ENCODE results near the gene C7orf57. TPM values are rescaled to one million over a fixed set of nuclear protein-coding genes. Genes with fewer than 3 reads are reported as not detected.

Gene C7orf57
- total and polyA plus RNA-seq, 10 of the 15 experiments (the other 5 are each of a cell fraction or from before 2014, with no cell fraction given) = 0.04 to 0.21 (median 0.10) TPM; not detected in 5

DNA sequence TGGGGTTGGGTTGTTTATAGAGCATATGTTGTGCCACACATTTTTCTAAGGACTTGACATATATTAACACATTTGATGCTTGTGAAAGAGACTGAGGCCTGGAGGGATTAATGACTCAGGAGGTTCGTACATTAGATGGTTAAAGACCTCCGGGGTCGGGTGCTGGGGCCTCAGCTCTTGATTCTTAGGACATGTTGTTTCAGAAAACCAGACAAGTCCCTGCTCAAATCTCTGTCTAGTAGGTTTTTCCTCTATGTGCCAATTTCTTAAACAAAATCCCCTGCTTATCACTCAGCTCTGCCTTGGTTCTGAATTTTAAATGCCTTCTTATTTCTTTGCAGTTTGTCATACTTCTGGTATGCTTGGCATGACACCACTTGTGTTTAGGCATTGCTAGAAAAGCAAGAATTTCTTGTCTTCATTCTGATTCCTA lies 59.5 kb downstream of the C7orf57 start:
- RAD21 ChIA-PET (ENCODE audit: unreplicated experiment) = interaction anchor here (1.1 kb wide), 1 partner anchor 150 kb away, joined by 3 read pairs; no protein-coding TSS in a partner anchor
- BruUV-seq (replicated peaks) = no TSS peak
- H3K9me3 ChIP-seq (replicated peaks; ENCODE audit: control insufficient read depth, insufficient read depth, low read length) = no peaks in the 10 kb centered on the region
- intact Hi-C loops (cut with micrococcal nuclease; ENCODE audit: unreplicated experiment) = no loop called here
- no peaks in the 10 kb centered on the region for H3K4me1 ChIP-seq (ENCODE audit: control insufficient read depth, insufficient read depth, low read length)
- TF ChIP-seq TBL1XR1 (IDR thresholded peaks at IDR 0.05; ENCODE audit: low read depth, low read length) (no peak), DPF2 (IDR thresholded peaks at IDR 0.05) (no peak), JUND (IDR thresholded peaks at IDR 0.05; ENCODE audit: low read depth, low read length) (no peak), CREB1 (IDR thresholded peaks at IDR 0.05; ENCODE audit: low read depth) (no peak), ZZZ3 (IDR thresholded peaks at IDR 0.05; ENCODE audit: control insufficient read depth, insufficient read length, low read depth) (no peak), ETV6 (conservative IDR thresholded peaks at IDR 0.05 in 1 of 2, IDR thresholded peaks at IDR 0.05 in 1 of 2; ENCODE audit: borderline replicate concordance in 1 of 2, low read depth in 1 of 2) (no peak), NBN (IDR thresholded peaks at IDR 0.05) (no peak), RCOR1 (conservative IDR thresholded peaks at IDR 0.05; ENCODE audit: low read depth, low read length) (no peak), POLR2AphosphoS5 (IDR thresholded peaks at IDR 0.05; ENCODE audit: low read length) (no peak), TCF3 (IDR thresholded peaks at IDR 0.05; ENCODE audit: borderline replicate concordance, insufficient read depth, low read depth, low read length) (no peak), YY1 (IDR thresholded peaks at IDR 0.05; ENCODE audit: low read depth, low read length) (no peak)
- TF ChIP-seq, protein P1, sequence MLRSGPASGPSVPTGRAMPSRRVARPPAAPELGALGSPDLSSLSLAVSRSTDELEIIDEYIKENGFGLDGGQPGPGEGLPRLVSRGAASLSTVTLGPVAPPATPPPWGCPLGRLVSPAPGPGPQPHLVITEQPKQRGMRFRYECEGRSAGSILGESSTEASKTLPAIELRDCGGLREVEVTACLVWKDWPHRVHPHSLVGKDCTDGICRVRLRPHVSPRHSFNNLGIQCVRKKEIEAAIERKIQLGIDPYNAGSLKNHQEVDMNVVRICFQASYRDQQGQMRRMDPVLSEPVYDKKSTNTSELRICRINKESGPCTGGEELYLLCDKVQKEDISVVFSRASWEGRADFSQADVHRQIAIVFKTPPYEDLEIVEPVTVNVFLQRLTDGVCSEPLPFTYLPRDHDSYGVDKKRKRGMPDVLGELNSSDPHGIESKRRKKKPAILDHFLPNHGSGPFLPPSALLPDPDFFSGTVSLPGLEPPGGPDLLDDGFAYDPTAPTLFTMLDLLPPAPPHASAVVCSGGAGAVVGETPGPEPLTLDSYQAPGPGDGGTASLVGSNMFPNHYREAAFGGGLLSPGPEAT (IDR thresholded peaks at IDR 0.05; ENCODE audit: low read depth) = no peak
- TF ChIP-seq, protein P2, sequence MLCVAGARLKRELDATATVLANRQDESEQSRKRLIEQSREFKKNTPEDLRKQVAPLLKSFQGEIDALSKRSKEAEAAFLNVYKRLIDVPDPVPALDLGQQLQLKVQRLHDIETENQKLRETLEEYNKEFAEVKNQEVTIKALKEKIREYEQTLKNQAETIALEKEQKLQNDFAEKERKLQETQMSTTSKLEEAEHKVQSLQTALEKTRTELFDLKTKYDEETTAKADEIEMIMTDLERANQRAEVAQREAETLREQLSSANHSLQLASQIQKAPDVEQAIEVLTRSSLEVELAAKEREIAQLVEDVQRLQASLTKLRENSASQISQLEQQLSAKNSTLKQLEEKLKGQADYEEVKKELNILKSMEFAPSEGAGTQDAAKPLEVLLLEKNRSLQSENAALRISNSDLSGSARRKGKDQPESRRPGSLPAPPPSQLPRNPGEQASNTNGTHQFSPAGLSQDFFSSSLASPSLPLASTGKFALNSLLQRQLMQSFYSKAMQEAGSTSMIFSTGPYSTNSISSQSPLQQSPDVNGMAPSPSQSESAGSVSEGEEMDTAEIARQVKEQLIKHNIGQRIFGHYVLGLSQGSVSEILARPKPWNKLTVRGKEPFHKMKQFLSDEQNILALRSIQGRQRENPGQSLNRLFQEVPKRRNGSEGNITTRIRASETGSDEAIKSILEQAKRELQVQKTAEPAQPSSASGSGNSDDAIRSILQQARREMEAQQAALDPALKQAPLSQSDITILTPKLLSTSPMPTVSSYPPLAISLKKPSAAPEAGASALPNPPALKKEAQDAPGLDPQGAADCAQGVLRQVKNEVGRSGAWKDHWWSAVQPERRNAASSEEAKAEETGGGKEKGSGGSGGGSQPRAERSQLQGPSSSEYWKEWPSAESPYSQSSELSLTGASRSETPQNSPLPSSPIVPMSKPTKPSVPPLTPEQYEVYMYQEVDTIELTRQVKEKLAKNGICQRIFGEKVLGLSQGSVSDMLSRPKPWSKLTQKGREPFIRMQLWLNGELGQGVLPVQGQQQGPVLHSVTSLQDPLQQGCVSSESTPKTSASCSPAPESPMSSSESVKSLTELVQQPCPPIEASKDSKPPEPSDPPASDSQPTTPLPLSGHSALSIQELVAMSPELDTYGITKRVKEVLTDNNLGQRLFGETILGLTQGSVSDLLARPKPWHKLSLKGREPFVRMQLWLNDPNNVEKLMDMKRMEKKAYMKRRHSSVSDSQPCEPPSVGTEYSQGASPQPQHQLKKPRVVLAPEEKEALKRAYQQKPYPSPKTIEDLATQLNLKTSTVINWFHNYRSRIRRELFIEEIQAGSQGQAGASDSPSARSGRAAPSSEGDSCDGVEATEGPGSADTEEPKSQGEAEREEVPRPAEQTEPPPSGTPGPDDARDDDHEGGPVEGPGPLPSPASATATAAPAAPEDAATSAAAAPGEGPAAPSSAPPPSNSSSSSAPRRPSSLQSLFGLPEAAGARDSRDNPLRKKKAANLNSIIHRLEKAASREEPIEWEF (IDR thresholded peaks at IDR 0.05; ENCODE audit: insufficient replicate concordance, low read depth, low read length) = no peak
- no peaks in the 10 kb centered on the region for H4K20me1 ChIP-seq (ENCODE audit: control insufficient read depth, insufficient read depth)
- no peaks in the 10 kb centered on the region for H3K79me2 ChIP-seq (ENCODE audit: control insufficient read depth, insufficient read depth, low read length)
- no peak overlapping the region for H2AFZ ChIP-seq (ENCODE audit: control insufficient read depth, low read depth, low read length)
- no peak overlapping the region for H3K9ac ChIP-seq (ENCODE audit: control insufficient read depth, insufficient read depth, low read length)
- SMC1A ChIA-PET (ENCODE audit: uncharacterized antibody, unreplicated experiment) = no interaction called here
- no peak overlapping the region for H3K4me2 ChIP-seq (ENCODE audit: control insufficient read depth, insufficient read depth)
- 97% methylated on average over 3 of the region's 3 CpGs for WGBS (ENCODE audit: insufficient coverage, insufficient replicate concordance, low lambda C conversion rate, missing lambda C conversion rate)
- POLR2A ChIA-PET = no interaction called here
- no peaks in the 10 kb centered on the region; a peak in 1 of 4 replicates for H3K27me3 ChIP-seq (replicated peaks in 1 of 2; ENCODE audit: control insufficient read depth in 2 of 2, insufficient read depth in 2 of 2, low read length in 1 of 2)
- no peaks in the 10 kb centered on the region for H3K36me3 ChIP-seq (ENCODE audit: control insufficient read depth in 2 of 2, insufficient read depth in 2 of 2, low read length in 1 of 2)
- ATAC-seq = no peak
- FAIRE-seq = no peak
- no peak overlapping the region for H3K4me3 ChIP-seq
- DNase-seq (ENCODE audit: low read depth, low spot score) = no peak
- in situ Hi-C loops (cut with MboI) = no loop called here
- H3K27ac ChIP-seq (ENCODE audit: control insufficient read depth, insufficient read depth) = no peak overlapping the region
- CTCF ChIA-PET = interaction anchor here (1.5 to 2.6 kb wide), 2 partner anchors 14 to 16 kb away, joined by 6 to 8 read pairs; no protein-coding TSS in a partner anchor
